IMR-90 (cell line): ENCODE data around the gene SYT17. TPM values are rescaled to one million over a fixed set of nuclear protein-coding genes. Genes with fewer than 3 reads are reported as not detected.

Experiments
- ATAC-seq: fragments of 200-7000 bp; cut with Tn5 transposase; 2 replicates; pipeline ENCODE4 v1.9.1; 2020; ENCODE audit warnings: low read depth, mild to moderate bottlenecking, moderate library complexity
- BruUV-seq: library from RNA; stranded (reverse); fragments of 400-500 nt; replicated peaks from 2 replicates; lab custom pipeline; 2021; lab: Mats Ljungman, UMichigan
- CTCF ChIA-PET: fragments of 300-600 bp; formaldehyde crosslinking; extraction: SDS; loops from one replicate; lab custom pipeline; 2021; ENCODE audit warnings: antibody characterized with exemption; lab: Yijun Ruan, JAX
- POLR2A ChIA-PET: fragments of 300-600 bp; sonication (Branson Sonifier 250); formaldehyde crosslinking; loops from one replicate; lab custom pipeline; 2022; ENCODE audit warnings: antibody characterized with exemption; ENCODE audit not compliant: unreplicated experiment; lab: Charles Lee
- DNase-seq: peaks from one replicate; pipeline ENCODE4 v3.0.0; 2013
- H2AFZ ChIP-seq: replicated peaks from 2 replicates; pipeline ENCODE3; 2013; ENCODE audit warnings: low read length, mild to moderate bottlenecking; ENCODE audit not compliant: poor library complexity
- H2AK5ac ChIP-seq: 2 replicates; pipeline ENCODE4 v1.6.1; 2013; ENCODE audit warnings: low read depth, low read length, inconsistent platforms
- H2AK9ac ChIP-seq: replicated peaks from 2 replicates; pipeline ENCODE3; 2013; ENCODE audit warnings: mild to moderate bottlenecking, low read depth, low read length, moderate library complexity; ENCODE audit not compliant: poor library complexity
- H2BK120ac ChIP-seq: 2 replicates; pipeline ENCODE4 v1.6.1; 2013; ENCODE audit warnings: low read depth, low read length, inconsistent platforms
- H2BK15ac ChIP-seq: 3 replicates; pipeline ENCODE4 v1.6.1; 2013; ENCODE audit warnings: low read depth, low read length, inconsistent platforms
- H2BK20ac ChIP-seq: 2 replicates; pipeline ENCODE4 v1.6.1; 2013; ENCODE audit warnings: low read depth, mild to moderate bottlenecking, inconsistent platforms, low read length, moderate library complexity
- H2BK5ac ChIP-seq: 2 replicates; pipeline ENCODE4 v1.6.1; 2013; ENCODE audit warnings: mild to moderate bottlenecking, low read depth, low read length, inconsistent platforms; ENCODE audit not compliant: poor library complexity, severe bottlenecking
- H3K14ac ChIP-seq: replicated peaks from 2 replicates; pipeline ENCODE4 v1.6.1; 2013; ENCODE audit warnings: low read depth, low read length, inconsistent platforms
- H3K18ac ChIP-seq: 2 replicates; pipeline ENCODE4 v1.6.1; 2013; ENCODE audit warnings: low read depth, low read length, control low read depth
- H3K23ac ChIP-seq: 2 replicates; pipeline ENCODE4 v1.6.1; 2013; ENCODE audit warnings: low read depth, low read length, inconsistent platforms
- H3K27ac ChIP-seq: 2 replicates; pipeline ENCODE4 v1.5.1; 2013; ENCODE audit warnings: mild to moderate bottlenecking, control low read depth, low read length; ENCODE audit not compliant: insufficient read depth
- H3K27me3 ChIP-seq: 2 replicates; pipeline ENCODE4 v1.6.1; 2013; ENCODE audit warnings: low read length; ENCODE audit not compliant: control insufficient read depth, insufficient read depth
- H3K36me3 ChIP-seq: 2 replicates; pipeline ENCODE4 v1.6.1; 2013; ENCODE audit warnings: low read length, mixed read lengths; ENCODE audit not compliant: control insufficient read depth, insufficient read depth
- H3K4ac ChIP-seq: 2 replicates; pipeline ENCODE4 v1.6.1; 2013; ENCODE audit warnings: low read depth, low read length, inconsistent platforms
- H3K4me1 ChIP-seq: 2 replicates; pipeline ENCODE4 v1.6.1; 2013; ENCODE audit warnings: low read length, mixed read lengths; ENCODE audit not compliant: control insufficient read depth, insufficient read depth
- H3K4me2 ChIP-seq: 2 replicates; pipeline ENCODE4 v1.6.1; 2013; ENCODE audit warnings: low read depth, mild to moderate bottlenecking, control low read depth, low read length, moderate library complexity
- H3K4me3 ChIP-seq: 2 replicates; pipeline ENCODE4 v1.5.1; 2013; ENCODE audit warnings: low read depth, mild to moderate bottlenecking, control low read depth, low read length, moderate library complexity; ENCODE audit not compliant: insufficient read depth
- H3K56ac ChIP-seq: 2 replicates; pipeline ENCODE4 v1.6.1; 2013; ENCODE audit warnings: low read length, inconsistent platforms; ENCODE audit not compliant: insufficient read depth; ENCODE audit errors: extremely low read depth
- H3K79me1 ChIP-seq, 2 experiments: 2 replicates each; pipeline ENCODE4 v1.6.1; 2013; ENCODE audit warnings: low read length in 2 of 2, inconsistent platforms in 1 of 2, low read depth in 1 of 2
- H3K9ac ChIP-seq: 2 replicates; pipeline ENCODE4 v1.6.1; 2013; ENCODE audit warnings: low read depth, low read length, control low read depth
- H3K9me1 ChIP-seq: 2 replicates; pipeline ENCODE4 v1.6.1; 2013; ENCODE audit warnings: low read length, inconsistent platforms; ENCODE audit not compliant: insufficient read depth
- H3K9me3 ChIP-seq: 2 replicates; pipeline ENCODE4 v1.6.1; 2013; ENCODE audit warnings: low read length; ENCODE audit not compliant: control insufficient read depth, insufficient read depth
- H4K20me1 ChIP-seq: 2 replicates; pipeline ENCODE4 v1.6.1; 2013; ENCODE audit warnings: low read length, inconsistent platforms; ENCODE audit not compliant: insufficient read depth
- H4K5ac ChIP-seq: 2 replicates; pipeline ENCODE4 v1.6.1; 2013; ENCODE audit warnings: mild to moderate bottlenecking, low read depth, low read length, control low read depth
- H4K8ac ChIP-seq, 2 experiments: 2 replicates each; pipeline ENCODE4 v1.6.1; 2013; ENCODE audit warnings: low read depth in 2 of 2, low read length in 2 of 2, control low read depth in 1 of 2, inconsistent platforms in 1 of 2
- H4K91ac ChIP-seq: 2 replicates; pipeline ENCODE4 v1.6.1; 2013; ENCODE audit warnings: low read depth, low read length, inconsistent platforms; ENCODE audit not compliant: insufficient read depth
- BHLHE40 ChIP-seq: fragments of 150-350 bp; IDR thresholded peaks from 2 replicates; pipeline ENCODE4 v1.6.1; 2016; ENCODE audit warnings: mild to moderate bottlenecking, low read depth, low read length
- CEBPB ChIP-seq: IDR thresholded peaks from 2 replicates; pipeline ENCODE4 v1.6.1; 2012; ENCODE audit warnings: low read depth, low read length, improper control_type of control experiment
- CHD1 ChIP-seq: IDR thresholded peaks from 2 replicates; pipeline ENCODE4 v1.6.1; 2012; ENCODE audit warnings: low read depth, low read length, improper control_type of control experiment
- CTCF ChIP-seq: conservative IDR thresholded peaks from 2 replicates; pipeline ENCODE4 v1.5.1; 2012; ENCODE audit warnings: mild to moderate bottlenecking, low read depth, low read length, improper control_type of control experiment
- ELK1 ChIP-seq: fragments of 150-350 bp; IDR thresholded peaks from 2 replicates; pipeline ENCODE4 v1.6.1; 2016; ENCODE audit warnings: low read depth, mild to moderate bottlenecking, low read length, moderate library complexity, borderline replicate concordance
- FOS ChIP-seq: fragments of 150-350 bp; IDR thresholded peaks from 2 replicates; pipeline ENCODE4 v1.6.1; 2016; ENCODE audit warnings: low read depth, low read length
- MAFK ChIP-seq: IDR thresholded peaks from 2 replicates; pipeline ENCODE4 v1.6.1; 2012; ENCODE audit warnings: low read depth, low read length, improper control_type of control experiment
- MAZ ChIP-seq: IDR thresholded peaks from 2 replicates; pipeline ENCODE4 v1.6.1; 2012; ENCODE audit warnings: low read depth, mild to moderate bottlenecking, low read length, improper control_type of control experiment, moderate library complexity, borderline replicate concordance
- MXI1 ChIP-seq: IDR thresholded peaks from 2 replicates; pipeline ENCODE4 v1.6.1; 2012; ENCODE audit warnings: low read depth, mild to moderate bottlenecking, low read length, moderate library complexity, borderline replicate concordance
- NFE2L2 ChIP-seq: fragments of 150-350 bp; IDR thresholded peaks from 2 replicates; pipeline ENCODE4 v1.6.1; 2016; ENCODE audit warnings: low read depth, mild to moderate bottlenecking, low read length
- POLR2A ChIP-seq: IDR thresholded peaks from 2 replicates; pipeline ENCODE4 v1.6.1; 2012; ENCODE audit warnings: mild to moderate bottlenecking, low read depth, low read length
- RAD21 ChIP-seq: IDR thresholded peaks from 2 replicates; pipeline ENCODE4 v1.6.1; 2012; ENCODE audit warnings: low read length, improper control_type of control experiment
- RCOR1 ChIP-seq: IDR thresholded peaks from 2 replicates; pipeline ENCODE4 v1.6.1; 2012; ENCODE audit warnings: mild to moderate bottlenecking, low read length, improper control_type of control experiment; ENCODE audit not compliant: insufficient replicate concordance
- RFX5 ChIP-seq: IDR thresholded peaks from 2 replicates; pipeline ENCODE4 v1.8.0; 2012; ENCODE audit warnings: low read depth, mild to moderate bottlenecking, low read length, moderate library complexity
- SMC3 ChIP-seq: fragments of 150-350 bp; IDR thresholded peaks from 2 replicates; pipeline ENCODE4 v1.6.1; 2016; ENCODE audit warnings: low read depth, mild to moderate bottlenecking, antibody characterized with exemption, low read length, moderate library complexity
- USF2 ChIP-seq: fragments of 150-350 bp; IDR thresholded peaks from 2 replicates; pipeline ENCODE4 v1.6.1; 2017; ENCODE audit warnings: mild to moderate bottlenecking, antibody characterized with exemption, low read length, low read depth
- WGBS, 2 experiments: methylation state at CpG; one replicate each; pipeline versions ENCODE4 v1.1.5 to v1.1.7; 2013; ENCODE audit warnings: missing lambda C conversion rate in 2 of 2; ENCODE audit not compliant: insufficient read length in 1 of 2; ENCODE audit errors: extremely low coverage in 2 of 2; 5-methylcytosine and 5-hydroxymethylcytosine counted together
- dilution Hi-C: fragments of 300-500 bp; cut with HindIII; formaldehyde crosslinking; loops from one replicate; pipeline ENCODE4 v1.14.3; 2018; ENCODE audit warnings: low sequenced_read_pairs; ENCODE audit not compliant: unreplicated experiment
- in situ Hi-C: fragments of 300-500 bp; cut with MboI; formaldehyde crosslinking; loops from 3 replicates; pipeline ENCODE4 v1.14.3; 2019; ENCODE audit warnings: low sequenced_read_pairs, inconsistent platforms, mixed read lengths
- intact Hi-C: fragments of 100-400 bp; cut with micrococcal nuclease; formaldehyde crosslinking; loops from 2 replicates; pipeline ENCODE4 v1.10.0; 2022
- polyA plus RNA-seq, 3 experiments: library from polyadenylated mRNA; depleted of rRNA; stranded (reverse); fragments of >200 nt; gene quantifications; 2 replicates each; pipeline ENCODE4 v1.2.3, GENCODE V29; 2012; ENCODE audit warnings: low replicate concordance in 1 of 3
- total RNA-seq: library from RNA; depleted of rRNA; stranded (reverse); fragments of >200 nt; gene quantifications from 2 replicates; pipeline ENCODE4 v1.2.3, GENCODE V29; 2012

Gene SYT17
- total and polyA plus RNA-seq, 2 of the 4 experiments (the other 2 are of a cell fraction), result not detected

GRCh38 chr16:19301931-19302330 lies 133.9 kb downstream of the SYT17 start:
- Histone ChIP-seq H3K9me1 (no peaks in the 10 kb centered on the region), H3K14ac (no peak overlapping the region), H3K4ac (no peak overlapping the region), H2BK15ac (no peak overlapping the region), H2AK5ac (no peak overlapping the region), H3K79me1 (no peaks in the 10 kb centered on the region), H2AK9ac (no peak overlapping the region), H2BK120ac (no peak overlapping the region), H4K5ac (no peak overlapping the region), H4K8ac (no peak overlapping the region), H3K4me2 (no peak overlapping the region), H3K27ac (no peak overlapping the region), H2BK20ac (no peak overlapping the region), H2AFZ (no peak overlapping the region), H3K18ac (no peak overlapping the region), H3K4me1 (no peaks in the 10 kb centered on the region), H4K91ac (no peak overlapping the region), H3K4me3 (no peak overlapping the region), H3K36me3 (no peaks in the 10 kb centered on the region), H4K20me1 (no peaks in the 10 kb centered on the region), H3K9ac (no peak overlapping the region), H3K56ac (no peak overlapping the region), H3K27me3 (no peaks in the 10 kb centered on the region), H3K9me3 (no peaks in the 10 kb centered on the region), H3K23ac (no peak overlapping the region), H2BK5ac (no peak overlapping the region)
- no CpG with 5 or more reads among the region's 1 CpG for WGBS, 2 experiments
- TF ChIP-seq POLR2A (no peak), RCOR1 (no peak), BHLHE40 (no peak), USF2 (no peak), MAFK (no peak), NFE2L2 (no peak), SMC3 (no peak), CHD1 (no peak), RFX5 (no peak), RAD21 (no peak), MXI1 (no peak), MAZ (no peak), CTCF (no peak), ELK1 (no peak), CEBPB (no peak), FOS (no peak)
- dilution Hi-C loops (no loop called here), in situ Hi-C loops (no loop called here), intact Hi-C loops (no loop called here)
- BruUV-seq, result no TSS peak
- no peak for DNase-seq
- ATAC-seq, result no peak
- POLR2A ChIA-PET, result no interaction called here
- CTCF ChIA-PET, result no interaction called here
